Measurements from ENCODE around the gene MAST2. TPM values are rescaled to one million over a fixed set of nuclear protein-coding genes. Genes with fewer than 3 reads are reported as not detected.
A peak's percentile ranks its signal among the peaks of the same experiment; 100 is the strongest.

MAST2 gene
- total and polyA plus RNA-seq, 3 donors from 2014 or later: 88.4 to 158 (median 113) TPM

DNA sequence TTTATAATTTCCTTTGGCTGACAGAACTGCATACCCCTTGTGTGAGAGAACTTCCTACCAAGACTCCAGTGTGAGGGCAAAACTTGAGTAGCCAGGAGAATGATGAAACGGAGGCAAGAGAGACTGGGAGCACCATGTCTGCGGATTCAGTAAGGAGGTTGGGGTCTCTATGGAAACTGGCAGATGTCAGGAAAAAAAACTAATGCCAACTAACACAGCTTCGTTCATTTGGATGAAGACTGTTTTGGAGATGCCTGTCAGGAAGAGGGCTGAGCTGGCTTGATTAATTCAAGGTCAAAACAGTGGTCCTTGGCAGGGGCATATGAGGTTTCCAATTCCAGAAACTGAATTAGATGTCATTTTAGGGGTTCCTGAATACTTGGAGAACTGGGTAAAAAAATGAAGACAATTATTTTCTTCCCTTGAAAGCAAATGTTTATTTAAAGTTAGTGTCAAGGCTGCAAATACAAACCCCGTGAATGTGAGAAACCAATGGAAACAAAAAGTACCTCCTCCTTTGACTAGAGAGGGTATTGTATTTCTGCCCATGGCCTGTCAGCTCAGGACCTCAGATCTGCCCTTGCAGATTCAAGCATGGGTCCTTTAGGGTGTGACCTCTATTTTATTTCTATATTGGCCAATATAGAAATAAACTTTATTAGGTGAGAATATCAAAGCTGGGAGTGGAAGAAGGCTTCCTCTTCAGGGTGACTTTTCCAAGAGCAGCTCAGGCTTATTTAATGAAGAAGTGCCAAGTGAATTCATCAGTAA is 110.5 kb downstream of the MAST2 start:
- no peaks in the 10 kb centered on the region for H3K9me3 ChIP-seq
- no peaks in the 10 kb centered on the region for H3K36me3 ChIP-seq (ENCODE audit: low read depth, missing control alignments)
- peak overlapping the region in 1 of 2 donors; percentile 62 for H3K27ac ChIP-seq
- H3K4me3 ChIP-seq: no peak overlapping the region
- TF ChIP-seq POLR2A (IDR thresholded peaks at IDR 0.05): no peak
- TF ChIP-seq, protein P1, sequence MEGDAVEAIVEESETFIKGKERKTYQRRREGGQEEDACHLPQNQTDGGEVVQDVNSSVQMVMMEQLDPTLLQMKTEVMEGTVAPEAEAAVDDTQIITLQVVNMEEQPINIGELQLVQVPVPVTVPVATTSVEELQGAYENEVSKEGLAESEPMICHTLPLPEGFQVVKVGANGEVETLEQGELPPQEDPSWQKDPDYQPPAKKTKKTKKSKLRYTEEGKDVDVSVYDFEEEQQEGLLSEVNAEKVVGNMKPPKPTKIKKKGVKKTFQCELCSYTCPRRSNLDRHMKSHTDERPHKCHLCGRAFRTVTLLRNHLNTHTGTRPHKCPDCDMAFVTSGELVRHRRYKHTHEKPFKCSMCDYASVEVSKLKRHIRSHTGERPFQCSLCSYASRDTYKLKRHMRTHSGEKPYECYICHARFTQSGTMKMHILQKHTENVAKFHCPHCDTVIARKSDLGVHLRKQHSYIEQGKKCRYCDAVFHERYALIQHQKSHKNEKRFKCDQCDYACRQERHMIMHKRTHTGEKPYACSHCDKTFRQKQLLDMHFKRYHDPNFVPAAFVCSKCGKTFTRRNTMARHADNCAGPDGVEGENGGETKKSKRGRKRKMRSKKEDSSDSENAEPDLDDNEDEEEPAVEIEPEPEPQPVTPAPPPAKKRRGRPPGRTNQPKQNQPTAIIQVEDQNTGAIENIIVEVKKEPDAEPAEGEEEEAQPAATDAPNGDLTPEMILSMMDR (IDR thresholded peaks at IDR 0.05): no peak
- intact Hi-C loops (cut with DNase I; ENCODE audit: low total_unique reads): no loop called here
- 41 to 75% methylated on average over 4 of the region's 4 CpGs for WGBS, 2 donors
- DNase-seq: no peak
- no peaks in the 10 kb centered on the region for H3K27me3 ChIP-seq
- peaks cover 12% of the 10 kb centered on the region for H3K4me1 ChIP-seq

DNA sequence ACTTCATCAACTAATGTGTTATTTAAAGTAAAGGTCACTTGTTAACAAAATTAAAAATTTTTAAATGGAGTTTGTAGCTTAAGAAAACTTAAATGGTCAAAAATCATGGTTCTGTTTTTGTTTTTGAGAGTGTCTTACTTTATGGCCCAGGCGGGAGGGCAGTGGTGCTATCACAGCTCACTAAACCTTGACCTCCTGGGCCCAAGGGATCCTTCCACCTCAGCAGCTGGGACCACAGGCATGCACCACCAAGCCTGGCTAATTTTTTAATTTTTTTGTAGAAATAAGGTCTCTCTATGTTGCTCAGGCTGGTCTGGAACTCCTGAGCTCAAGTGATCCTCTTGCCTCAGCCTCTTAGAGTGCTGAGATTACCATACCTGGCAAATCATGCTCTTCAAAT is 111.4 kb downstream of the MAST2 start:
- no peak for TF ChIP-seq POLR2A (IDR thresholded peaks at IDR 0.05)
- TF ChIP-seq, protein P1 (IDR thresholded peaks at IDR 0.05): no peak
- DNase-seq: no peak
- Histone ChIP-seq H3K9me3 (no peaks in the 10 kb centered on the region), H3K27me3 (no peaks in the 10 kb centered on the region), H3K4me3 (no peak overlapping the region), H3K4me1 (peaks cover 12% of the 10 kb centered on the region), H3K36me3 (ENCODE audit: low read depth, missing control alignments) (no peaks in the 10 kb centered on the region), H3K27ac (no peak overlapping the region)
- 87 to 90% methylated on average over 1 of the region's 1 CpG for WGBS, 2 donors
- intact Hi-C loops (cut with DNase I; ENCODE audit: low total_unique reads): no loop called here

- 94 to 97% methylated on average over 3 to 10 of the region's 10 CpGs for WGBS, 2 donors
- TF ChIP-seq, protein P1 (IDR thresholded peaks at IDR 0.05): no peak
- TF ChIP-seq POLR2A (IDR thresholded peaks at IDR 0.05): no peak
- Histone ChIP-seq H3K4me1 (no peaks in the 10 kb centered on the region), H3K9me3 (no peaks in the 10 kb centered on the region), H3K36me3 (ENCODE audit: low read depth, missing control alignments) (no peaks in the 10 kb centered on the region), H3K27me3 (no peaks in the 10 kb centered on the region), H3K27ac (no peak overlapping the region), H3K4me3 (no peak overlapping the region)
- intact Hi-C loops (cut with DNase I; ENCODE audit: low total_unique reads): no loop called here
- no peak for DNase-seq
Measured at GRCh38 chr1:45922374-45922773, 119.0 kb downstream of the MAST2 start.

GRCh38 chr1:45922813-45923212 is 119.4 kb downstream of the MAST2 start:
- WGBS, 2 donors: 98% methylated on average over 8 of the region's 8 CpGs
- TF ChIP-seq, protein P1 (IDR thresholded peaks at IDR 0.05): no peak
- no peak for TF ChIP-seq POLR2A (IDR thresholded peaks at IDR 0.05)
- Histone ChIP-seq H3K4me1 (no peaks in the 10 kb centered on the region), H3K27me3 (no peaks in the 10 kb centered on the region), H3K9me3 (no peaks in the 10 kb centered on the region), H3K4me3 (no peak overlapping the region), H3K36me3 (ENCODE audit: low read depth, missing control alignments) (no peaks in the 10 kb centered on the region), H3K27ac (no peak overlapping the region)
- no peak for DNase-seq
- intact Hi-C loops (cut with DNase I; ENCODE audit: low total_unique reads): no loop called here

GRCh38 chr1:45923343-45923742 is 119.9 kb downstream of the MAST2 start:
- H3K27me3 ChIP-seq: no peaks in the 10 kb centered on the region
- TF ChIP-seq POLR2A (IDR thresholded peaks at IDR 0.05): no peak
- TF ChIP-seq, protein P1 (IDR thresholded peaks at IDR 0.05): no peak
- no peak overlapping the region for H3K27ac ChIP-seq
- no peaks in the 10 kb centered on the region for H3K36me3 ChIP-seq (ENCODE audit: low read depth, missing control alignments)
- WGBS, 2 donors: 81 to 83% methylated on average over 4 of the region's 4 CpGs
- intact Hi-C loops (cut with DNase I; ENCODE audit: low total_unique reads): no loop called here
- H3K4me1 ChIP-seq: no peaks in the 10 kb centered on the region
- DNase-seq: no peak
- no peak overlapping the region for H3K4me3 ChIP-seq
- H3K9me3 ChIP-seq: no peaks in the 10 kb centered on the region

All from testis (tissue), 3 donors.